SKM-1 (cell line): ENCODE results near the gene RPS23.

ENCODE experiments used
- DNase-seq: peaks from one replicate; lab custom pipeline; 2025; ENCODE audit not compliant: unreplicated experiment; lab: John Stamatoyannopoulos, UW

RPS23 gene

DNA sequence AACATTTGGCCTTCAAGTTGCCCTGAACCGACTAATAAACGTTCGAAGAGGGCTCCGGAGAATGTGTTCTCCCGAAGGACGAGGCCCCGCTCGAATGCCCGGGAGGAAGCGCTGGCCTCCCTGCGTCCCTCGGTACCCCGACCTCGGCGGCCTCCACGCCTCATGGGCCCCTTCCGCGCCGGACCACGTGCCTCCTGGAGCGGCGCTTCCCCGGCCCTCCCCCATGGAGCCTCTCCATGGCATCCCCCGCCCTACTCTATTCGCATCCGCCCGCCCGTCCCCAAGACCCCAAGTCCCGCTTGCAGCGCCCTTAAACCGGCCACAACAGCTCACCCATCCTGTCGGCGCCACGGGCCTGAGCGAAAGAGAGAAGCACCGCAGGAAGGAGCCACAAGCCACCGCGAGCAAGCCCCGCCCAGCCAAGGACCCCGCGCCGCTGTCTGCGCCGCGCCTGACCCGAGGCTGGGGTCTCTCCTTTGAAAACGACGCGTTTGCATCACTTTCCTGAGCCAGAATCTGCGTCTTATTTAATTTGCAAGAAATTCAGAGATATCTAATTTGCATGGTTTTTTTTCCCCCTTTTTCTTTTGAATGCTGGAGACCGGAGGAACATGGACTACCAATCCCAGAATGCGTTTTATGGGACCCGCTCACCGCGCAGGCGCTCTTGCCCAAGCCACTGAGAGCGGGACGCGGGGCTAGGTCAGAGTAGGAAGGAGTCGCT, at the start of gene RPS23:
Gene RPS23, minus strand, starts transcription at position 368 of the 724 bp plus-strand sequence. Its CDS starts 31 bp downstream, at position 337.
- peak; percentile 95 for DNase-seq

DNA sequence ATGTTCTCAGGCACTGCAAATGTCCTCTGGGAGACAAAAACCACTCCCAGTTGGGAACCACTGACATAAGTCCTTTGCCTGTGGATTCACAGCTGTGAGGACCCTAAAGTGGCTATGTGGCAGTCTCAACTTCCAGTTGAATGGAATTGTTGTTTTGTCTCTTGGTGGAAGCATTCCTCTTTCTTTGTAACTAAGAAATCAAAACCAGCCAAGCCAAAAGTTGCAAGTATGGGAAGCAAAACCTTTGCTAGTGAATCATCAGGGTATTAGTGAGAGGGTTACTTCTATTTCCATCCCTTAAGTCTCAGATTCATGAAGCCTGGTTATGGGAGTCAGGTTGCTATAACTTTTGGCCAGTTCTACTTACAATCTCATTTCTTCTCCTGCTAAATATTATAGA, 49.8 kb upstream of the RPS23 start:
- DNase-seq: no peak

DNA sequence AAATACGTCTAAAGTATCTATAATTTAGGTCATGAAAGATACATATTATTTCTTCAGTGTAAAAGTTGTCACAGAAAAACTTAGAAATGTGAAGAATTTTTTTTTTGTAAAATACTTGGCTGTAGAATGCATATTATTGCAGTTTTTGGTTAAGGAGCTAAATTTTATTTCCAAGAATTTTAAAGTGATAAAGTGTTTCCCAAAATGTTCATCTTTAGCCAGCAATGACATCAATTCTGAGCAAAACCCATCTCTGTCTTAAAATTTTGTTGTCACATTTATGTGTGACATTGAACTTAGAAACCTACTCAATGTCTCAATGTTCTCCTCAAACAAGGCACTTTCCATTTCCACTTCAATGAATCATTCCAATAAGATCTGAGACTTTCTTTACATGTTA, 47.8 kb upstream of the RPS23 start:
- DNase-seq: no peak

DNA sequence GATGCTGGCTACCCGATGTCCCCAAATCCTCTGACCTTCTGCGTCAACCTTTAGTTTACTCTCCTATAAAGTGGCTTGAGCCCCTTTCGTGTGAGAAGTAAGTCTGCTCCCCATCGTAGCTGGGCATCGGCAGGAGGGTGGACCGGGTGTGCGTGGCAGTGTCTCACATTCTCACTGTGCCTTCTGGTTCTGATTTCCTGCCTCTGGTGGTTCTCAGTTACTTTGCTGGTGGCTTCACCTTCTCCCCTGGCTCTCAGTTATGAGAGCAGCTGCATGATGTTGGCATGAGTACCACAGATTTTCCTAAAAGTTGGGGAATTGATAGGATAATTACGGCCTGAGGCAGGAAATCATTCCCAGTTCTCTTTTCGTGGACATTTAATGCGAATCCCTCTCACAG, 47.0 kb upstream of the RPS23 start:
- no peak for DNase-seq

DNA sequence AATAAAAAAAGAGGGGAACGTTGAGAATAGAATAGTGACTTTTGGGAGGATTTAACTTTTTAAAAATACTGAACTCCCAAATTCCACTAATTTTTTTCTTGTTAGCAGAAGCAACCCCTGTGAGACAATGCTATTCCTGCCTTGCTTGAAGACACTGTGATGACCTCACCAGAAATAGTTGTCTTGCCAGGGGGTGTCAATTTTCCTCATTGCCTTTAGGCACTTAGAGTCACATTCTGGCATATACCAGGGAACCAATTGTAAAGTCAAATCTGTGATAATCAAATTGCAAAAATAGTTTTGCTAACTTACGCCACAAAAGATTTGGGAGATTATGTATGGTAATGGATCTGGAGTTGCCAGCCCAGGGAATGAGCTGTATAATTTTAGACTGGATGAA, 42.8 kb upstream of the RPS23 start:
- DNase-seq: no peak

DNA sequence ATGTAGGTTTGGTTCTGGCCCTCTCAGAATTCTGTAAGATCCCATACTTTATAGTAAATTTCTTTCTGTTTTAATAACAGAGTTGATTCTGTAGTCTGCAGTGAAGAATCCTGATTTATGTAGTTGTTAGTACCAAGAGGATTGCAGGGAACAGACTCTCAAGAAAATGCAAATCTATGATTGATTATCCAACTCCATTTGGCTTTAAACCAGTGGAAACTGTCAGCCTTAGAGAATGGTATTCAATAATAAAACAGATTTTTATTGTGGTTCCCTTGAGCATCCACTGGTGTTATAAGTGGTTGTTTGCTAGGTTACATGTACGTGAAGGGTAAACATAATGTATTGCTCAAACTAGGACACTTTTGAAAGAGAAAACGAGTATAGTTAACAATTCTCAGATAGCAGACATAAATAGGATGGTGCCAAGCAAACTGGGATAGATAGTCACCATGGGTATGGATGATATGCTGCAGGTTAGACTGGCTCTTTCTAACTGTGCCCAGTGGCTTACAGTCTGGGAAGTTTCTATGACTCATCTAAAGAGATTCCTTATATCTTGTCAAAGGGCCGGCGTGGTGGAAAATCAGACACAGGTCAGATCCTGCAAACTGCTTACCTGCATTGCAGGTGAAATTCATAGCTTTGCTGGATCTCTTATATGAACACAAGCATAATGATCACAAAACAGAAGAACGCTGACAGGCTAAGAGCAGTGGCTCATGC, 41.7 kb upstream of the RPS23 start:
- no peak for DNase-seq

DNA sequence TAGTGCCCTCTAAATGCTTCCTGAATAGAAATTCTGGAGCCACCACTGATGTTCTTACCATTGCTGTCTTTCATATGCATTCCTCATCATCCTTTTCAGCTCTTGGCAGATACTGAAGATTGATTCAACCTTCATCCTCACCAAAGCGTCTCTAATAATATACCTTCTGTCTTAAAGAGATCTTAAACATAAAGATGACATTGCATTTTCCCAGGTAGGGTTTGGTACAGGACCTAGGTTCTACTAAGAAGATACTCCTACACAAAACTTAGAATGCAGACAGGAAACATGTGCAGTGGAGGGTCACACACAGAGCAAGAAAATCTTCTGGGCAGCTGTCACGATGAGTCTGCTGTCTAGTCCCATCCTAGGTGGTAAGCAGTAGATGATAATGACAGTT, 41.0 kb upstream of the RPS23 start:
- no peak for DNase-seq

DNA sequence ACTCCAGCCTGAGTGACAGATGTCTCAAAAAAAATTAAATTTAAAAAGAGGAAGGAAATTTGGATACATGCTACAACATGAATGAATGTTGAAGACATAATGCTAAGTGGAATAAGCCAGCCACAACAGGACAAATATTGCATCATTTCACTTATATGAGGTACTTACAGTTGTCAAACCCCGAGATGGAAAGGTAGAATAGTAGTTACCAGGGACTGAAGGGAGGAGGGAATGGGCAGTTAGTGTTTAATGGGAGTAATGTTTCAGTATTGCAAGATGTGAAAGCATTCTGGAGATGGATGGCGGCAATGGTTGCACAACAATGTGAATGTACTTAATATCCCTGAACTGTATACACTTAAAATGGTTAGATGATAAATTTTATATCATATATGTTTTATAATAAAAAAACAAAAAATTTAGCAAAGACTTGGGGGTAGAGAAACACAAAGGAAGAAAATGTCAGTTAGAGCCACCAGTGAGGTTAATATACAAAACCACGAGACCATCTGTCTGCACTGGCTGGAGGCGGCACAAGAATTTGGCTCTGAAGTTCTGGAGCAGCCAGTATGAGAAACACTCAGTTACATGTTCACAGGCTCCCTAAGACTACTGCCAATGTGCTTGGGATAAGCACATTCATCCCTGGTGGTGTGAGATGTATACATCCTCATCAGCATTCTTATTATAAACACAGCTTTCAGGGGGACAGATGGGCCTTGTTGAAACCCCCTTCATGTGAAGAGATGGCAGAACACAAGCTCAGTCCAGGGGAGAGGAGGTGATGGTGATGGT, 37.0 kb upstream of the RPS23 start:
- DNase-seq: no peak

DNA sequence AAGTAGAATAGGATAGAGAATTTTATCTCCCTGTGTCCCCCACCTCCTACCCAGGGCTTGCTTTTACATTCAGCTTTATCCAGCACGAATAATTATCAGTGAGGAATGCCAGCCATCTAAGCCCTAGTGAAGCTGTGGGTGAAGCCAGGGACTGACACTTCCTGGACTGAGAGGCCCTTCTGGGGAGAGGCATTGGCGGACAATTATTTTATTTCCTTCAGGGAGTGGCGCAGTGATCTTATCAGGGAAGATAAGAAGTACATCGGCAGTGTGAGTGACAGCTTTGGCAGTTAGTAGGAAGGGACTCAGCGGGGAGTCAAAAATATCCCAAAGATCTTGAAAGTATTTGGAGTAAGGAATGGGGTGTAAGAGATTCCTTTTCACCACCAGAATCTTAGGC, 34.9 kb upstream of the RPS23 start:
- no peak for DNase-seq

DNA sequence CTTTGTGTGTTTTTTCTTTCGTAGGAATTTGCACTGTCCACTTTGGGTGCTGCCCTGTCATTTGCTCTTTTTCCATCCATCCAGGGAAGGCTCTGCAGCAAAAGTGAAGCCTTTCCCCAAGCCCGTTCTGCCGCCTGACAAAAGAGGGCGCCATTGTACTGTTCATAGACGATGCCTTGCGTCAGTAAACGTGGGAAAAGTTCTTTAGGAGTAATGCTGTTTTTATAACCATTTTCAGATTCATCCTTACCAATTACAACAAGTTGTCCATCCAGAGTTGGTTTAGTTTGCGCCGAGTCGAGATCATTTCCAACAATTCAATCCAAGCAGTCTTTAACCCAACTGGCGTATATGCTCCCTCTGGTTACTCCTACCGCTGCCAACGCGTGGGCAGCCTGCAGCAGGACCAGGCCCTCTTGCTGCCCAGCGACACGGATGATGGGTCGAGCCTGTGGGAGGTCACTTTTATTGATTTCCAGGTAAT, 34.3 kb upstream of the RPS23 start:
- no peak for DNase-seq

DNA sequence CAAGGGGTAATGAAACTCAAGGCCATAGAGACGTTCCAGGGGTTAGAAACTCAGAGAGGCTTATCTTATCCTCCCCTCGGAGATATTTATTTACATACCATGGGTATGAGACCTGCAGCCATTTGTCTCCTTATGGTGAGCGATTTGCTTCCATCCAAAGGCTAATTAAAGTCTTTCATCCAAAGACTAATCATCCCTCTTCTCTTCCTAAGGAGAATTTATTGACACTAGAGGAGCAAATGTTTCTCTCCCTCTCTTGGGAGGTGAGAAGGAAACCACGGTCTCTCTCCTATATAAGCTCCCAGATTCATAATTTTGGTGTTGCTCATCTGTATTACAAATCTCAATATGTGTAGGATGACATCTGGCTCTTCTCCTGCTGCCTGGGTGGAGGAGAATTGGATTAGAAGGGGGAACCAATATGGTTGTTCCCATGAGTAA, 31.0 kb upstream of the RPS23 start:
- no peak for DNase-seq

DNA sequence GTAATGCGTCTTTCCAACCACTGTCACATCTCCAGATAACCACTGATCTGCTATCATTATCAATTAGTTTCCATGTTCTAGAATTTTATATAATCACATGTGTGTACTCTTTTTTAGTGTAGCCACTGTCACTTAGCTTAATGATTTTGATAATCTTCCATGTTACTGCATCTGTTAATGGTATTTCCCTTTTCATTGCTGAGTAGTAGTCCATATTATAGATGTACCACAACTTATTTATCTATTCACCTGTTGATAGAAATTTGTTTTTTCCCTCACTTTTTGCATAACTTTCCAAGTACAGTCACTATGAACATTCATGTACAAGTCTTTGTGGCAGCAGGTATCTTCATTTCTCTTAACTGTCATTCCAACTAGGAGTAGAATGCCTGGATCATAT, 30.3 kb upstream of the RPS23 start:
- no peak for DNase-seq

DNA sequence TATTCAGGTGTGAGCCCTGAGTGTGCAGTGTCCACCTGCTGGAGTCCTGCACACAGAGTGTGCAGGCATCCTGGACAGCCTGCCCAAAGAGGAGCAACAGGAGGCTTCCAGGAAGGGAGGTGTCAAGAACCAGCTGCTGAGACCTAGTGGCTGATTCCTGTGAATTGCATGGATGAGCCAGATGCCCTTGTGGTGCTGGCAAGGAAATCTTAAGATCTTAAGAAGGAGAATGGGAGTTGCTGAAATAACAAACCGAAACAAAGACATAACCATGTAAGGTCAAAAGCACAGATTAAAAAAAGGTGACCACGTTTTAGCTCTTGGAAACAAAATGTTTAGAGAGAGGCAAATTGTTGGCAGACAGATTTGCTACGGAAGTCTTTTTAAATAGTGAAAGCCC, 29.3 kb upstream of the RPS23 start:
- DNase-seq: no peak

DNA sequence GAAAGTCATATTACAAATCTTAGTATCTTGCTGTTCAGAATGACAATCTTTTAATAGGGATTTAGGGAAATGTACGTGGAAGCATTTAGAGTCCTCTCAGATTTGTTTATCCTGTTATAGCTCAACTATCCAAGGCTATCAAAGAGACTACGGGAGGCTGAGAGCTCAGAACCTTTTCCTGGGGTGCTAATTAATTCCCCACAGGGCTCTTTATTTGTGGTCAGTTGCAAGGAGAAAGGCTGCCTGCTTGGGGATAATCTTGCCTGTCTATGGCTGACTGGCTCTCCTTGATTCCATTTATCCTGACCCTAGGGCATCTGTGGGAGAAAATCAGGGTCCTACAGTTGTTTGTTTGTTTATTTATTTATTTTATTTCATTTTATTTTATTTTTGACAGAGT, 28.0 kb upstream of the RPS23 start:
- no peak for DNase-seq

DNA sequence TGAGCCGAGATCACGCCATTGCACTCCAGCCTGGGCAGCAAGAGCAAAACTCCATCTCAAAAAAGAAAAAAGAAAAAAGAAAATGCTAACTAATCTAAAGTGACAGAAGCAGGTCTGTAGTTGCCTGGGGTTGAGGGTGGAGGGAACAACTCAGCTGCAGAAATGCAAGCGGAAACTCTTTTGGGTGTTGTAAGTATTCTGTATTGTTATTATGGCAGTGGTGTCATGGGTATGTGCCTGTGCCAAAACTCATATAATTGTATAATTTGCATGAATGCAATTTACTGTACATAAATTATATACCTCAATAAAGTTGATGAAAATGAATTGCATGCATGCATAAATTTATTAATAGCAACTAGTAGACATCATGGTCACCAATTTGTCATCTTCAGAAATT, 23.0 kb upstream of the RPS23 start:
- no peak for DNase-seq

DNA sequence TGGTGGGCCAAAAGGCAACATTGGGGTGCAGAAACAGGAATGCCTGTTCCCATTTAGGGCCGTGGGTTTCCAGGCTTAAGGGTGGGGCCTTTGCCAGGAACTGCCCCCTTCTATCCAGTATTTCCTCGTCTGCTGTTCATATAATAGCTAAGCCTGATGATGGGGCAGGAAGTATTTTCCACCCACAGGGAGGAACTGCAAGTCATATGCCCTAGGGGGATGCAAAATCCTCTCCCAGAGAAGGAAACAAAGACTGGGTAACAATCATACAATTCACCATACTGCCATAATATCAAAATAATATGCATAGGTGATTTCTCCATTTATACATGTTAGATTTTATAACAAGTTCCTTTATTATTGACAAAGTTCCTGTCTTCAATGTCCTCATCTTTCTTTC, 20.5 kb upstream of the RPS23 start:
- no peak for DNase-seq

DNA sequence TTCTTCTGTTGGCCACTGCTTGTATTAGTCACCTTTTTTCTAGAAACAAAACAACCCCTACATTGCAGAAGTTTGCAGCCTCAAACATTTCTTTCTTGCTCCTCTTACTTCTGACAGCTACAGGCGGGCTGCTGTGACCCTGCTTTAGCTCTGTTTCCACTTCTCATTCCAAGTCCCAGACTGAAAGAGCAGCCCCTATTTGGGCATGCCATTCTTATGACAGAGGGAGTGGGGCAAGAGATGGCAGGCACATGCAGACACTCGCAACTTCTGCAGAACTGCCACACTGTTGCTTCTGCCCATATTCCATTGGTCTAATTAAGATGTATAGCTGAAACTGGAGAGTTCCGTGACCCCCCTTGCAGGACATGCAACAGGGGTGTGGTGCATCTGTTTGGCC, 19.6 kb upstream of the RPS23 start:
- DNase-seq: no peak

DNA sequence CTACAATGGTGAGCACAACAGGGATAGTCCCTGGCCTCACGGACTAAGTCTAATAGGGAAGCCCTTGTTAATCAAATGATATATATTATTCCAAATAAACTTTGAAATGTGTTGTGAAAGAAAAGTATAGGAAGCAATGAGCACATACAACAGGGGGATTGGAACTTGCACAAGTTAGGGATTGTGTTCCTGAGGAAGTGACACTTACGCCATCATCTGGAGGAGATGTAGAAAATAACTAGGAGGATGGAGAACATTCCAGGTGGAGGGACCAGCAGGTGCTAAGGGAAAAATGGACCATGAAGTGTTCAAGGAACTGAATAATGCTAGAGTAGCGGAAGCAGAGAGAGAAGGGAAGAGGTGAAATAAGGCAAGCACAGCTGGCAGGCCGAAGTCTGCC, 18.8 kb upstream of the RPS23 start:
- DNase-seq: no peak

DNA sequence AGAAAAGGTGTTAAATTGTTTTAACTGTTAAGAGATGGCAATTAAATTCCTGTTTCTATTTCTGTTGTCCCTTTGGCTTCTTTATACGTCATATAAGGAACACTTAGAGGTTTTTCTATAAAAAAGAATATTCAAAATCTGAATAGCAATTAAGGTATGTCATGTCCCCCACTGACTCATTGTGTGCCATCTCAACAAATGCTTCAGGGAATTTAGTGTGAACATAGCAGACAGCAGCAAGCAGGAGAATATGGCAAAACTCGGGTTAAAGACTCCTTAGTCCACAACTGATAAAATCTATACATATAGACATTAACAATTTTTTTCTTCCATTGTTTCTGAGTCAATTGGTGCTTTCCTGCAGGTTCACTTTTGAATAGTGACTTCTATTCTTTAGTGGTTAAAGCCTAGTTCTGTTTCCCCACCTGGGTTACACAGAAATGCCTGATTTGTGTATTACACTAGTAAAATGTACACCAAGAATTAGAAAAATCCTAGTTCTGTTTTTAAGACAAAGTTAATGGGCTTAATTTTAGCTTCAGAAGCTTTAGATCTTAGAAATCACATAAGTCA, 17.9 kb upstream of the RPS23 start:
- no peak for DNase-seq

DNA sequence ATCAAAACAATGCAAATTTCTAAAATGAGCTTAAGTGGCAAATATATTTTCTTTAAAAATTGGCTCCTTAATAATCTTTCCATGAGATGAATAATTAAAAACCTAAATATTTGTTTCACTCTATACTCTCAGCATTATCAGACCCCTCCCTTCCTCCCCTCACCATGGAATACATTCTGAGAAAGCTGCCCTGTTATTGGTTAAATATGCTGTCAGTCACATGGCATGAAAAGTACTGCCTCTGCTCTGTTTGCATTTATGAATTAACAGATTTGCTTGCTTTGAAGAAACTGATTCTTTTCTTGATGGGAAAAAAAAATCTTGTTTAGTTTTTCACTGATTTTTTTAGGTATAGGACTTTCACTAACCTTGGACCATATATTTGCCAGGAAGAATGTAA, 17.0 kb upstream of the RPS23 start:
- no peak for DNase-seq

DNA sequence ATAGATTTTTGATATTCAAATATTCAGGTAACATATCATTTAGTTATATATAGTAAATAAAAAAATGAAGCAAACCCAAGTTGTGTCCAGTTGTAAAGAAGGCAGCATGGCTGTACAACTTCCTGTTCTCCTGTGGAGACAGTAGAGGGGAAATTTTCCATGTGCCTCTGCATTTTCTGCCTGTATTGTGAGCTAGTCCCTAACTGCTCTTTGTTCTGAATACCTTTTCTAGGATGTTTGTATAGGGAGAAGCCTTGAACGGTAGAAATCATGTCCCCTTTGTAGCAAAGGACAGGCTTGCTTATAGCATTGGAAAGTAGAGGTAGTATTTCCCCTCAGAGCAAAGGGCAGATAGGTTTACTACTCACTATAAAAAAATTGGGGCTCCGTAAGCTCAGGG, 13.3 kb upstream of the RPS23 start:
- DNase-seq: no peak
